ENCODE results near the gene VN1R2. TPM values are rescaled to one million over a fixed set of nuclear protein-coding genes. Genes with fewer than 3 reads are reported as not detected.
"Not testable (repeated sequence)": the region's sequence is repeated elsewhere in the genome, so short reads cannot be mapped to it uniquely, and the experiment has no call there.

The VN1R2 gene
- polyA plus RNA-seq, 1 experiment: not detected

DNA sequence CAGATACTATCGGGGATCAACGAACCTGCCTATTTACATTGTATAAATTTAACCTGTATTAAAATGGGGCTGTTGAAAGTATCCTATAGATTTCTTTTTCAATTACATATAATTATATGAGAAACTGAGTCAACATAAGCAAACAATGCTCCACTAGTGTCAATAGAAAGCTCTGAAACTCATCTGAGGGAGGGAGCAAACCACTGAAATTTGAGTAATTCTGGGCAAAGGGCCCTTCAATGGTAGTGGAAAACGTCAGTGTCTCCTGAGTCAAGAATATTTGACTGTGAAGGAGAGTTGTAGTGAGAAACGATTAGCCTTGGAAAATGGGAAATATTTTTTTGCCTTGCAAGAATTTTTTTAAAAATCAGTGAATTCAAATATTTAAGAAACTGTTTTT is 27.0 kb downstream of the VN1R2 start:
- Histone ChIP-seq H3K27me3 (ENCODE audit: control insufficient read depth, insufficient read depth, low read length) (no peaks in the 10 kb centered on the region), H3K27ac (ENCODE audit: low read depth, low read length) (no peak overlapping the region), H3K4me3 (ENCODE audit: low read depth, low read length) (no peak overlapping the region), H3K9me3 (ENCODE audit: control insufficient read depth, insufficient read depth, low read length) (peaks cover 24% of the 10 kb centered on the region)
- POLR2A ChIA-PET: no interaction called here
- DNase-seq (ENCODE audit: low read depth, low spot score): no peak
- CTCF ChIA-PET: no interaction called here
- TF ChIP-seq, protein P1, sequence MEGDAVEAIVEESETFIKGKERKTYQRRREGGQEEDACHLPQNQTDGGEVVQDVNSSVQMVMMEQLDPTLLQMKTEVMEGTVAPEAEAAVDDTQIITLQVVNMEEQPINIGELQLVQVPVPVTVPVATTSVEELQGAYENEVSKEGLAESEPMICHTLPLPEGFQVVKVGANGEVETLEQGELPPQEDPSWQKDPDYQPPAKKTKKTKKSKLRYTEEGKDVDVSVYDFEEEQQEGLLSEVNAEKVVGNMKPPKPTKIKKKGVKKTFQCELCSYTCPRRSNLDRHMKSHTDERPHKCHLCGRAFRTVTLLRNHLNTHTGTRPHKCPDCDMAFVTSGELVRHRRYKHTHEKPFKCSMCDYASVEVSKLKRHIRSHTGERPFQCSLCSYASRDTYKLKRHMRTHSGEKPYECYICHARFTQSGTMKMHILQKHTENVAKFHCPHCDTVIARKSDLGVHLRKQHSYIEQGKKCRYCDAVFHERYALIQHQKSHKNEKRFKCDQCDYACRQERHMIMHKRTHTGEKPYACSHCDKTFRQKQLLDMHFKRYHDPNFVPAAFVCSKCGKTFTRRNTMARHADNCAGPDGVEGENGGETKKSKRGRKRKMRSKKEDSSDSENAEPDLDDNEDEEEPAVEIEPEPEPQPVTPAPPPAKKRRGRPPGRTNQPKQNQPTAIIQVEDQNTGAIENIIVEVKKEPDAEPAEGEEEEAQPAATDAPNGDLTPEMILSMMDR (IDR thresholded peaks at IDR 0.05; ENCODE audit: low read depth, low read length): no peak

GRCh38 chr19:53290758-53291549 is 32.9 kb downstream of the VN1R2 start:
- no peaks in the 10 kb centered on the region for H3K27me3 ChIP-seq (ENCODE audit: control insufficient read depth, insufficient read depth, low read length)
- POLR2A ChIA-PET: no interaction called here
- TF ChIP-seq, protein P1 (IDR thresholded peaks at IDR 0.05; ENCODE audit: low read depth, low read length): no peak
- H3K4me3 ChIP-seq (ENCODE audit: low read depth, low read length): no peak overlapping the region
- peaks cover 41% of the 10 kb centered on the region for H3K9me3 ChIP-seq (ENCODE audit: control insufficient read depth, insufficient read depth, low read length)
- H3K27ac ChIP-seq (ENCODE audit: low read depth, low read length): no peak overlapping the region
- DNase-seq (ENCODE audit: low read depth, low spot score): no peak
- CTCF ChIA-PET: no interaction called here

DNA sequence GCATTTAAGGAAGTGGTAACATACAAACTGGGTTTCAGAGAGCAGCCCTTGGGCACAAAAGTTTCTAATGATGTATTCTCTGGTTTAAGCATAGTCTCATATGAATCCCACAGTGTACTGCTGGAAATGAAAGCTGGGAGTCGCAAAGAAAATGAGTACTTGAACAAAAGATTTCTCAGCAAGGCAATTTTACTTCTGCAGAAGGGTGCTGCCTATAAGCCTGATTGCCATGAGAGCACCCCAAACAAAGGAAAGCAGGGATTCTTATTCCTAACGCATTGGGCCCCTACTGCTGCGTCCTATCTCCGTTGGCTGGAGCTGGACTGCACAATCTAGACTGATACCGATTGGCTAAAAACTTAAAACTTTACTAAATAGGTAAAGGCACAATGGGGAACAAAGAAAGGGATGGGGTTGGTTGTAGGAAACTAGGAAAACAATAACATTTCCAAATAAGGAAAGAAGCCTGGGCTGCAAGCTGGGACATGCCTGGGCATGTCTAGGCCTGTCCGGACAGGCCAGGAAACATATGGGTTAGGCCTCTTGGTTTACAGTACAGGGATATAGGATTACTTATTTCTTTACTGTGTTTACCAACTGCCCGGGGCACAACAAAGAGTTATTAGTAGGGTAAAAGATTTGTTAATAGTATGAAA is 36.8 kb downstream of the VN1R2 start:
- peaks cover 50% of the 10 kb centered on the region for H3K9me3 ChIP-seq (ENCODE audit: control insufficient read depth, insufficient read depth, low read length)
- H3K27ac ChIP-seq (ENCODE audit: low read depth, low read length): no peak overlapping the region
- no peaks in the 10 kb centered on the region for H3K27me3 ChIP-seq (ENCODE audit: control insufficient read depth, insufficient read depth, low read length)
- no peak for DNase-seq (ENCODE audit: low read depth, low spot score)
- POLR2A ChIA-PET: no interaction called here
- TF ChIP-seq, protein P1 (IDR thresholded peaks at IDR 0.05; ENCODE audit: low read depth, low read length): no peak
- no peak overlapping the region for H3K4me3 ChIP-seq (ENCODE audit: low read depth, low read length)
- CTCF ChIA-PET: no interaction called here

- POLR2A ChIA-PET; H3K27me3 ChIP-seq (ENCODE audit: control insufficient read depth, insufficient read depth, low read length); H3K4me3 ChIP-seq (ENCODE audit: low read depth, low read length); CTCF ChIA-PET; H3K27ac ChIP-seq (ENCODE audit: low read depth, low read length); DNase-seq (ENCODE audit: low read depth, low spot score): not testable (repeated sequence)
- H3K9me3 ChIP-seq (ENCODE audit: control insufficient read depth, insufficient read depth, low read length): peaks cover 28% of the 10 kb centered on the region
Observed at GRCh38 chr19:53301341-53301740, 43.2 kb downstream of the VN1R2 start.

- CTCF ChIA-PET: no interaction called here
Observed at GRCh38 chr19:53308339-53308811, 50.3 kb downstream of the VN1R2 start.

More at GRCh38 chr19:53308339-53308811, 50.3 kb downstream of the VN1R2 start:
- POLR2A ChIA-PET: no interaction called here
- H3K4me3 ChIP-seq (ENCODE audit: low read depth, low read length): no peak overlapping the region
- no peak for DNase-seq (ENCODE audit: low read depth, low spot score)
- peaks cover 26% of the 10 kb centered on the region for H3K9me3 ChIP-seq (ENCODE audit: control insufficient read depth, insufficient read depth, low read length)
- H3K27me3 ChIP-seq (ENCODE audit: control insufficient read depth, insufficient read depth, low read length): no peaks in the 10 kb centered on the region
- H3K27ac ChIP-seq (ENCODE audit: low read depth, low read length): no peak overlapping the region
- TF ChIP-seq, protein P1 (IDR thresholded peaks at IDR 0.05; ENCODE audit: low read depth, low read length): peak; percentile 17; the same call in 1 of the 2 replicates

Other genes starting within 250 kb of the VN1R2 start
- not detected in 2 replicates for gene ERVV-1, start 244.4 kb upstream of the VN1R2 start, polyA plus RNA-seq (2011; rRNA removed)
- gene ERVV-2, start 213.6 kb upstream of the VN1R2 start, polyA plus RNA-seq (2011; rRNA removed): not detected in 2 replicates
- 19.4 and 23.7 TPM in 2 replicates for gene ZNF160, start 154.9 kb upstream of the VN1R2 start, polyA plus RNA-seq (2011; rRNA removed)
- gene ZNF415, start 125.4 kb upstream of the VN1R2 start, polyA plus RNA-seq (2011; rRNA removed): 14.5 and 19.3 TPM in 2 replicates
- gene ZNF347, start 99.2 kb upstream of the VN1R2 start, polyA plus RNA-seq (2011; rRNA removed): 5.8 and 6.6 TPM in 2 replicates
- gene ZNF665, start 64.9 kb upstream of the VN1R2 start, polyA plus RNA-seq (2011; rRNA removed): 3.2 and 4.1 TPM in 2 replicates
- gene ZNF677, start 3.4 kb upstream of the VN1R2 start, polyA plus RNA-seq (2011; rRNA removed): 24.3 and 32.6 TPM in 2 replicates
- not detected in 2 replicates for gene VN1R4, start 9.4 kb downstream of the VN1R2 start, polyA plus RNA-seq (2011; rRNA removed)
- 4.1 and 5.9 TPM in 2 replicates for gene ZNF845, start 75.5 kb downstream of the VN1R2 start, polyA plus RNA-seq (2011; rRNA removed)
- 1.6 and 2.9 TPM in 2 replicates for gene ZNF525, start 107.4 kb downstream of the VN1R2 start, polyA plus RNA-seq (2011; rRNA removed)
- 4.6 and 5.3 TPM in 2 replicates for gene ZNF765, start 136.9 kb downstream of the VN1R2 start, polyA plus RNA-seq (2011; rRNA removed)
- 9.1 and 12.5 TPM in 2 replicates for gene ZNF761, start 173.7 kb downstream of the VN1R2 start, polyA plus RNA-seq (2011; rRNA removed)
- 1.7 and 2.1 TPM in 2 replicates for gene ZNF813, start 209.4 kb downstream of the VN1R2 start, polyA plus RNA-seq (2011; rRNA removed)